ENCODE results near the gene CHCHD1.
"Not testable (repeated sequence)": the region's sequence is repeated elsewhere in the genome, so short reads cannot be mapped to it uniquely, and the experiment has no call there.

Gene CHCHD1

DNA sequence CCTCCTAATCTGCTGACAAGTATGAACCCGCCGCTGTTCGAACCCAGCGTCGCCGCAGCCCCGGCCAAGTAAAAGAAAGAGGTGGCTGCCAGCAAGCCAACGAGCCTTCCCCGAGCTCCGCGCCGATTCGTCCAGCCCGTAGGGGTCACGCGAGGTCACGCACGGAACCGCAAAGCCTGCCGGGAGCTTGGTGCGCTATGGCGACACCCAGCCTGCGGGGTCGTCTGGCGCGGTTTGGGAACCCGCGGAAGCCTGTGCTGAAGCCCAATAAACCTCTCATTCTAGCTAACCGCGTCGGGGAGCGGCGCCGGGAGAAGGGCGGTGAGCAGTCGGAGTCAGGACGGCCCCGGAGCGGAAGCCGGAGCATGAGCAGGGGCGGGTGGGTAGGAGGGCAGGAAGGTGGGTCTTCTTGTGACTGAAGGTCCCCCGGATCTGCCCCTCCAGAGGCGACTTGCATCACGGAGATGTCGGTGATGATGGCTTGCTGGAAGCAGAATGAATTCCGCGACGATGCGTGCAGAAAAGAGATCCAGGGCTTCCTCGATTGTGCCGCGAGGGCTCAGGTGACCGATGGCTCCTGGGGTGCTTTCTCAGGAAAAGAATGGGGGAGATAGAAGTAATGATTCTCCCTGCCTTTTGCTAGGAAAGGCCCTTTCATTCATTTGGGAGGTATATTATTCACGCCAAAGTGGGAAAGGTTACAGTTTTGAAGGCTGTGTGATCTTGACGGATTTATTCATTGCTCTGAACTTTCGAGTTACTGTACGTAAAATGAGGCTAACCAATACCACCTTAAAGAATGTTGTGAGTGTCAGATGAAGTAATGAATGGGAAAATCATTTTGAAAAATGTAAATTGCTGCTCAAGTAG, at the start of gene CHCHD1:
CHCHD1 (plus strand) TSS at position 170 of the 870 bp plus-strand sequence; CDS start at position 198, 28 bp downstream.
- DNase-seq: peak; percentile 42

DNA sequence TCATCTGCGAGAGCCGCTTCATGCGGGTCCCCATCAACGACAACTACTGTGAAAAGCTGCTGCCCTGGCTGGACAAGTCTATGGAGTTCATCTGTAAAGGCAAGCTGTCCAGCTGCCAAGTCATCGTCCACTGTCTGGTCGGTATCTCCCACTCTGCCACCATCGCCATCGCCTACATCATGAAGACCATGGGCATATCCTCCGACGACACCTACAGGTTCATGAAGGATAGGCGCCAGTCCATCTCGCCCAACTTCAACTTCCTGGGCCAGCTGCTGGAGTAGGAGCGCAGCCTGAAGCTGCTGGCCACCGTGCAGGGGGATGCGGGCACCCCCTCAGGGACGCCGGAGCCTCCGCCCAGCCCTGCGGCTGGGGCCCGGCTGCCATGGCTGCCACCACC, 49.4 kb upstream of the CHCHD1 start:
- no peak for DNase-seq

DNA sequence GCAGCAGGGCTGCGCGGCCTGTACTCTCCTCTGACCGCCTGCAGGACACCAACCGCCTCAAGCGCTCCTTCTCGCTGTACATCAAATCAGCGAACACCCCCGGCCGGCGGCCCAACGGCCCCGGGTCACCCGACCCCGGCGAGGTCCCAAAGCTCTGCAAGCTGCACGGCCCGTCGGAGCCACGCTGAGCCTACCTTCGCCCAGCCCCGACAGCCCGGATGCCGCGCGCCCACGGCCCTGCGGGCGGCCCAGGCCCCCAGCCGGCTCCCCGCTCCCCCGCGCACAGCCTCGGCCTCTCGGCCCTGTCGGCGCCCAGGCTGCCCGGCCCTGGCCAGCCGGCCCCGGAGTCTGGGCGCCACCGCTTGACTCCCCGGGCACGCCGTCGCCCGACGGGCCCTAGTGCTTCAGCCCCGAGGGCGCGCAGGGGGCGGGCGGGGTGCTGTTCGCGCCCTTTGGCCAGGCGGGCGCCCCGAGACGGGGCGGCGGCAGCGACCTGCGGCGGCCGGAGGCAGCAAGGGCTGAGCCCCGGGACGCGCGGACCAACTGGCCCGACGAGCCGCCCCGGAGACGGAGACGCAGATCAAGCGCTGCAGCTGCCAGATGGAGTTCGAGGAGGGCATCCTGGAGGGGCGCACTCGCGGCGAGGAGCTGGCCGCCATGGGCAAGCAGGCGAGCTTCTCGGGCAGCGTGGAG, 48.8 kb upstream of the CHCHD1 start:
- no peak for DNase-seq

DNA sequence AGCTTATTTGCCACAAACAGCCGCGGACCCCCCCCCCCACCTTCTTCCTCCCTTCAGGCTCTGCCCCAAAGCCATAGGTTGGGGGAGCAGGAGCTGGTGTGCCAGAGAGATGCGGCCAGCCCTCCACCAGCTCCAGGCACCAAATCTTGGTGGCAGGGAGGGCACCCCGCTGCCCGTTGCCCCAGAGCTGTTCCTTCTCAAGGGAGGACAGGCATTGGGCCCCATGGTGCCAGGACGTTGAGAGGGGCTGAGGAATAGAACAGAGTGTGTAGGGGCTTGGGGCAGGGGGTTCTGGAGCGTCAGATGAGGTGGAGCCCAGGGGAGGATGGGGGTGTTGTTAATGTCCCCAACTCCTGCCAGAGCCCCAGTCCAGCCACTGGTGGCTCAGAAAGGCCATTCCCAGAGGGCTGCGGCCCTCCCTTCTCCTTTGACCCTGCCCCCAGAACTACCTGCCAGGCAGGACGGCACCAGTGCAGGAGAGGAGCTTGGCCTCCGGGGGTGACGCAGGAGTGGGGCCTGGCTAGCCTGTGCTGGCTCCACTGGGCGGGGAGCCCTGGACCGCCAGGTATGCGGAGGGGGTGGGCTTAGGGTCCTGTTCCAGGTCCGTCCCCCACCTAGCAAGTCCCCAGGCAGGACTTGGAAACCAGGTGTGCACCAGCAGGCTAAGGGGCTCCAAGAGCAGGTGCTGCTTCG, 47.7 kb upstream of the CHCHD1 start:
- no peak for DNase-seq

DNA sequence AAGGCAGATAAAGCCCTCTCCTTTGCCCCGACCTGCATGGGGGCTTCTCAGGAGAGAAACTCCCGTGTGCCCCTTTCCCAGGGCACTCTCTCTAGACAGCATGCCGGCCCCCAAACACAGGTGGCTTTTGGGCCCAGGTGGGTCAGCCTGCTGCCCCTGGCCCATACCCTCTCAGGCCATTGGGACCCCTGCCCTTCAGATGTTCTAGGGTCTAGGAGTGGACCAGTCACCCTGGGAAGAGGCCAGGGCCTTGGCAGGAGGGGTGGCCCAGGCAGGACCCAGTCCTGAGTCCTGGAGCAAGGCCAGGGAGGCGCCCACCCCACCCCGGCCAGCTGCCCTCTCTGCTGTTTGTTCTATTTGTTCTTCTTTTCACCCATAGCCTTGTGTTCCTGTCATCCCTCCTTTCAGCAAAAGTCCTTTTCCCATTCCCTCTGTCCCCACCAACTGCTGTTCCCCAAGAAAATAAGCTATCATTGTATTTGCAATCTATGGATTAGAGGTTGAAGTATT, 47.0 kb upstream of the CHCHD1 start:
- DNase-seq: no peak

DNA sequence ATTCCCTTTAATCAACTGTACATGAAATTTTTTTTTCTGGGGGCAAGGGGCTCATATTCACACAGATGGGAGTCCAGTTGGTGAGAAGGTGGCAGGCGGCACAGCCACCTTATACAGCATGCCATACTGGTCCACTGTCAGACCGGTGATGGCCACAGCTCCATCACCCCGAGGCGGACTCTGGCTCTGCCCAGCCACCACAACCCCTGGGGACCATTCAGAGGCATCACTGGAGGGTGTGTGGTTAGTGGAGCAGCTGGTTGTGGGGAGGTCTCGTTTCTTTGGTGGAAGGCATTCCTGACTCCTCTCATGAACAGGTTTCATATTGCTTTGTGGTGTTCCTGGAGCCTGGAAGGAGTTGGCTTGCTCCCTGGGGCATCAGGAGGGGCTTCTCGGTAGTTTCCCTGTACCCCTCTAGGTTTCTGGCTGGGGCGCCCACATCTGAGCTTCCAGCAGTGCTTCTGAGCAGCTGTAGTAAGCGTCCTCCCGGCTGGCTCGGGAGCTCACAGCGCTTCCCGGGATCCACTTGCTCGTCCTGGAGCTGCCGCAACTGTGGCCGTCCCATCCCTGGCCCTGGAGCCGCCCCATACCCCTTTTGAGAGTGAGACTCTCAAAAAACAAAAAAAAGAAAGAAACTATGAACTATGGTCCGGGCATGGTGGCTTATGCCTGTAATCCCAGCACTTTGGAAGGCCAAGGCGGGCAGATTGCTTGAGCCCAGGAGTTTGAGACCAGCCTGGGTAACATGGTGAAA, 41.2 kb upstream of the CHCHD1 start:
- not testable (repeated sequence) for DNase-seq

DNA sequence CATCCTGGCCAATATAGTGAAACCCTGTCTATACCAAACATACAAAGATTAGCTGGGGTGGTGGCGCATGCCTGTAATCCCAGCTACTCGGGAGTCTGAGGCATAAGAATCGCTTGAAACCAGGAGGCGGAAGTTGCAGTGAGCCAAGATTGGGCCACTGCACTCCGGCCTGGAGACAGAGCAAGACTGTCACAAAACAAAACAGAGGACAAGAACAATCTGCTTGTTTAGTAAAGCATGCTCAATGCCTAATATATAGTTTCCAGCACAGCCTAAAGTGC, 39.5 kb upstream of the CHCHD1 start:
- no peak for DNase-seq

DNA sequence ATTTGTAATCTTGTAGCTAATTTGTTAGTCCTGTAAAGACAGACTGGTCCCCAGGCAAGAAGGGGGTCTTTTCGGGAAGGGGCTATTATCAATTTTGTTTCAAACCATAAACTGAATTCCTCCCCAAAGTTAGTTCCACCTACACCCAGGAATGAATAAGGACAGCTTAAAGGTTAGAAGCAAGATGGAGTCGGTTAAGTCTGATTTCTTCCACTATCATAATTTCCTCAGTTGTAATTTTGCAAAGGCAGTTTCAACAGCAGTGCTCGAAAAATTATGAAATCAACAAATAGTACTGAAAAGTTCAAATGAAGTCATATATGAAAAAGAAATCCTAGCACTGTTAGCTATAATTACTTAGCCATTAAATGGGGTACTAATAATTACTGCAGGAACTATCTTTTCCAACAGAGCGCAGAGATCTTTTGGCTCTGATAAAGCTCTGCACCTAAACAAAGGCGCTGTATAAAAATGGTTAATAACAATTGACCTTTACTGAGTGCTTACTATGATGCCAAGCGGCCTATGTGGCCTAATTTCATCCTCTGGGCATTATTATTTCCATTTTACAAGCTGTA, 38.4 kb upstream of the CHCHD1 start:
- DNase-seq: no peak

DNA sequence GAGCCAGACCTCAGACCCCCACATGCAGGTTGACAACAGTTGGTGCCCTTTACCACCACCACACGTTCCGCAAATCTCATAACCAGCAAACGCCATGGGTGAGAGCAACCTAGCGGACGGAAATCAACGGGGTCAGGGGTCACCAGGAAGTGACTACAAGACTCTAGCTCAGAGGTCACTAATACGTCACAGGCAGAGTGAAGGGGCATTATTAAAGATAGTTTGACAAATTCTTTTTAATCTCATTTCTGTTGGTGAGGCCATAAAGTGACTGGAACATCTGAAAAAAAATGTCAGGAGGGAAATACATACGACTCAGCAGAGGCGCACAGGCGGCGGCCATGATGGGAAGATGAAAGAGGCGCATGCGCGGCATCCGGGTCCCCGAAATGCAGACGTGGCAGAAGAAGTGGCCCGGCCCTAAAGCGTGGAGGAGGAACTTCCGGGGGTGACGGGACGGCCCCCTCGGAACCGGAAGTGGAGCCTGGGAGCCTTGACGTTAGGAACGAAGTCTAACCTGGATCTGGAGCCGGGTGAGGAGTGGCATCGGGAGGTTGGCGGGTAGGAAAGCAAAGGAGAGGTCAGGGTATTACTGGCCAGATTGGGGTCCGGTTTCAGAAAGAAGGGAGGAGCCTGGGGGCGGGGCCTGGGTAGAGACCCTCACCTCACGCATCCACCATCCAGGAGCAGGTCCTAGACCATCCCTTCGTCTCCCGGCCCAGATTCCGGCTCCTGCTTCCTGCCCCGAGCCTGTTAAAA, 37.8 kb upstream of the CHCHD1 start, which contains the start of gene SEC24C:
SEC24C (plus strand) TSS at position 468 of the 759 bp plus-strand sequence. CDS start 2,461 bp downstream, outside the sequence.
- DNase-seq: peak; percentile 96

DNA sequence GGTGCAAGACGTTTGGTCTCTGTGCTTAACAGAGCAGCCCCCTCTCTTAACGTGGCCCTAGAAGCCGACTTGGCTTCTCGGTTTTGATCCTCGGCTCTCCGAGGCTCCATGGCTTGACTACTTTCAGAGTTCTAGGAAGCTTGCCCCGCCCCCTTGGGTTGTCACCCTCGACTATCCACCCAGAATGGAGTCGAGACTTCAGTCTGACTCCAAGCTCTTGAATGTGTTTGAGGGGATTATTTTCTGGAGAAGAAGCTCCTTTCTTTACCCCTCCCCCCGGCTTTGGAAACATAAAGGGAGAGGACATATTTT, 37.2 kb upstream of the CHCHD1 start:
- DNase-seq: peak; percentile 42

DNA sequence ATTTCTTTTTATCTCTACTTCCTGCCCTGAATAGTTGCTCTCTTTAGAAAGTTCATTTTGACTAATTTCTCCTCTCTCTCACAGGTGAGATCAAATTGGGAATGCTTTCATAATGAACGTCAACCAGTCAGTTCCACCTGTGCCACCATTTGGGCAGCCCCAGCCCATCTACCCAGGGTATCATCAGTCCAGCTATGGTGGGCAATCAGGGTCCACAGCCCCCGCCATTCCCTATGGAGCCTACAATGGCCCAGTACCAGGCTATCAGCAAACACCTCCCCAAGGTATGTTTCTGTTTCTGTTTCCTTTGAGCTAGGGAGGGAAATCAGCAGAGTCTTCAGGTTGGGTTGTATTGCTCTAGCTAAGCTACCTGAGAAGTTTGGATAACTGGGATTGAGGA, 35.1 kb upstream of the CHCHD1 start:
- no peak for DNase-seq

DNA sequence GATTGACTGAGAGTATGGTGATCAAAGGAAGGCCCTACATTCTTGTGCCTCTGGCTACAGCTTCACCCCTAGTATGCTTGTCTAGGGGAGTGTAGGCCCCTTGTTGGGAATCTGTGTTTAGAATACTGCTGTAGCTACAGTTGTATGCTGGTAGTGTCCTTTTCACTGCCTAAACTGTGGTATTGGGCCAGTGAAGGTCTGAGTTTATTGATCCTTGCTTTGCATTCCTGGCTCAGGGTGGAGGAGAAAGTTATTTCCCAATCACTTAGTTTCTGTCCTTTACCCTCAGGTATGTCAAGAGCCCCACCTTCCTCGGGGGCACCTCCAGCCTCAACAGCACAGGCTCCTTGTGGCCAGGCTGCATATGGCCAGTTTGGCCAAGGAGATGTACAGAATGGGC, 31.0 kb upstream of the CHCHD1 start:
- no peak for DNase-seq

DNA sequence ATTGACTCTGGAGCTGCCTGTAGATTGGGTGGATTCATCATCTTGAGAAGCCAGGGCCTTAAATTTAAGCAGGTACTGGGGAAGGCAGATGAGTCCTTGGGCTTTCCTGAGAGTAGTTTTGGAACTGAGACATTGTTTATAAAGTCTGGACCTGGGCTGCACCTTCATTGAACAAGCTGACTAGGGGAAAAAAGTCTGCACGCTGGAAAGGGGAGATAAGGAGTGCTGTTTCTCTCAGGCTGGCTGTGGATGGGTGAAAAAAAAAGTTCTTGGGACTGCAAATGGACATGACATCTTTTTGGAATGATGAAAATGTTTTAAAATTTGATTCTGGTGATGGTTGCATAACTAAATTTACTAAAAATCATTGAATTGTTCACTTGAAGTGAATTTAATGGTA, 25.7 kb upstream of the CHCHD1 start:
- no peak for DNase-seq

DNA sequence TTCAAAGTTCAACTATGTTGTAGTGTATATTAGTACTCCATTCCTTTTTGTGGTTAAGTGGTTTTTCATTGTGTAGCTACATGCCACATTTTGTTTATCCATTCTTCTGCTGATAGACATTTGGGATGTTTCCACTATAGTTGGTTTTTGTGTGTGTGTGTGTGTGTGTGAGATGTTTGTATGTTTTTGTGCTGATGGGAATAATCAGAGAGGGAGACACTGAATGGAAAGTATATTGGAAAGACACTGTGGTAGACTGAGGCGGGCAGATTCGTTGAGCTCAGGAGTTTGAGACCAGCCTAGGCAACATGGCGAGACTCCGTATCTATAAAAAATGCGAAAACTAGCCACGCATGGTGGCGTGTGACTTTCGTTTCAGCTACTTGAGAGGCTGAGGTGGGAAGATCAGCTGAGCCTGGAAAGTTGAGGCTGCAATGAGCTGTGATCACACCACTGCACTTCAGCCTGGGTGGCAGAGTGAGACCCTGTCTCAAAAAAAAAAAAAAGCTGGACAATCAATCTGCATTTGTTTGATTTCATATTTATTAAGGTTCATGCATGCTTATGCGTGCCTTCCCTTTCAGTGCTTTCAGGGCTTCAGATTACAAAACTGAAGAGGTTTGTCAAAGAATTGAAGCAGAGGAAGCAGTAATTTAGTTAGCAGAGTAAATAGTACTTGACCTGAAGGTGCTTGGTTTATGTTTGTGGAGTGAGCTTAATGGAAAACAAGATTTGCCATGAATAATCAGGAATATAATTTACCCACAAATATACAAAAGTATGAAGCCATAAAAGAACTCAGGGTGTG, 22.9 kb upstream of the CHCHD1 start:
- no peak for DNase-seq

DNA sequence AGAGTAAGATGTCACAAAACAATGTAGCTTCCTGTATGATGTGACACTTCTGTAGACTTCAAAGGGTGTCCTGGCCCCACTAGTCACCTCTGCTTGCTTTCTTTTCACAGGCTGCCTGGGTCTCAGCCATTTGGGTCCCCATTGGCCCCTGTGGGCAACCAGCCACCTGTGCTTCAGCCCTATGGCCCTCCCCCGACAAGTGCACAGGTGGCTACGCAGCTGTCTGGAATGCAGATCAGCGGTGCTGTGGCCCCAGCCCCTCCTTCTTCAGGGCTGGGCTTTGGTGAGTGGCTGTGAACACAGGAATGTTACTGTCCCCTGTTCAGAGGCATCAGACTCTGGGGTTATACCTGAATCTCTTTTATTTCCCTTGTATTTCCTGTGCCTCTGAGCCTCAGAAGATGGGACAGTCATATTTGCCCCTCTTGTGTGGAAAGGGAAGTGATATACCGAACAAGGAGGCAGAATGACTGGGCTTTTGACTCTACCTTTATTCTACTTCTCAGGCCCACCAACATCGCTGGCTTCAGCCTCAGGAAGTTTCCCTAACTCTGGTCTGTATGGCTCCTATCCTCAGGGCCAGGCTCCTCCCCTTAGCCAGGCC, 22.2 kb upstream of the CHCHD1 start:
- no peak for DNase-seq

DNA sequence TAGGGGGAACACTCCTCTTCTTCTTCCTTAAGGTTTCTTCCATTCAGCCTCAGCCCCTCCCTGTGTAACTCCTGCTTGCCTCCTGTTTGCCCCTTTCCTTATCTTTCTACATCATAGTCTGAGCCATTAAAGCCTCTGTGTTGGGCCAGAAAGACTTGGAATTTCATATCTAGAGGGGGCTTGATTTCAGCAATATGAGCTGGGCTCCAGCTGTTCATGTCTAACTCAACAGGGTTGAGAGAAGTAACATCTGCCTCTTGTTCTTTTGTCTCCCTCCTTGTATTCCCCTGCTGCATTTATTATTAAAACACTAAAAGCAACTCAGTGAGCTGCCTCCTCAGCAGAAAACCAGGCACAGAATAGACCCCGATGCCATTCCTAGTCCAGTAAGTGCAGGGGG, 20.1 kb upstream of the CHCHD1 start:
- DNase-seq: no peak

DNA sequence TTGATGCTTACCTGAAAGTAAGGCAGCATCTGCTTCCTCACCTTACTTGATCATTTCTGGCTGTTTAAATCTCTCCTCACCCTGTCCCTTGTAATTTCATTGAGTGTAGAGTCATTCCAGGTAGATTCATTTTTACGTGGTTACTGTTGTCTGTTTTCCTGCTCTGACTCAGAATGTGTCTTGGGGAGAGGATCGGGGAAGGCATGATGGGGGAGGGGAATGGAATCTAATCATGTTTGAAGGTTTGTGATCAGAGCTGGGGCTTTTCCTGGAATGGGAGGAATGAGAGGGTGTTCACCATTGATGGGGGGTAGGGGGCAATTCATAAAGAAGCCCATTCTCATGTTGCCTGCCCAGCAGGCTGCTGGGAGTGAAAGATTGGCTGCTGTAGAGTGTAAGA, 18.9 kb upstream of the CHCHD1 start:
- peak; percentile 62 for DNase-seq

DNA sequence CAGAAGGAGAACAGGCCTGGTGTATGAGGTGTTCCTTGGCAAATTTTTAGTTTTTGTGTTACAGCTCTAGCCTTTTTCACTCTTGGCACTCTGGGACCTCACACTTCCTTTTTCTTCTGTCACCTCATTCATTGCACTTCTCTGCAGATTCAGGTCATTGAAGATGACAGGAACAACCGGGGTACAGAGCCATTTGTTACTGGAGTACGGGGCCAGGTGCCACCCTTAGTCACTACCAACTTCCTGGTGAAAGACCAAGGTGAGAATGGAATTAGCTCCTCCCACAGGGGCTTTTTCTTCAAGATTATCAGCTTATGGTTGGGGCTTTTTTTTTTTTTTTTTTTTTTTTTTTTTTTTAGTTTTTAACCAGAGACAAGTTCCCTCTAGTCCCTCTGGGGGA, 18.5 kb upstream of the CHCHD1 start:
- no peak for DNase-seq

DNA sequence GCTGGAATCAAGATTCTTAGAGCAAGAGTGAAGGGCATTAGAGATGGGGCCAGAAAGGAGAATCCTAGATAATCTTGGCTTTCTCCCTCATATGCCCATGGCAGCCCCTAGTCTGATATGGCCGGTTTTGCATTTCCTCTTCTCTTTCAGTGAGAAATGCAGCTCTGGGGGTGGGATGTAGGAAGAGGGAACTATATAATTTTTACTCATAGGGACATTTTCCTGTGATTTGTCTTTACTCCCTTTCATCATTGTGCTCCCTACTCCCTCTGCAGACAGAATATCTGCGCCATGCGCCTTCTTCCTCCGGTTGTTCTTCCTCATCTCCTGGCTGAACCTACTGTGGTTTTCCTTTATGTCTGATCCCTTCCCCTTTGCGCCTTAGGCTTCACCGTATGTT, 16.8 kb upstream of the CHCHD1 start:
- no peak for DNase-seq

DNA sequence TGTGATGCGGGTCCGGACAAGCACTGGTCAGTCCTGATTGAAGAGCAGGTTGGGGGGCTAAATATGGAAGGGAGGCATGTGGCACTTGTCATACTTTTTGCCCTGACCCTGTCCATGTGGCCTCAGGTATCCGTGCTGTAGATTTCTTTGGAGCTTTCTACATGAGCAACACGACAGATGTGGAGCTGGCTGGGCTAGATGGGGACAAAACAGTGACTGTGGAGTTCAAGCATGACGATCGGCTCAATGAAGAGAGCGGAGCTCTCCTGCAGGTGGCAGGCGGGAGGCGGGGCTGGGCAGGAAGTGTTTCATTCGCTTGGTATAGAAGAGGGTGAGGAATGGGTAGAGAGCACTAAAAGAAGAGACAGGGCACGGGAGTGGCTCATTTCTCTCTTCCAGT, 13.0 kb upstream of the CHCHD1 start:
- DNase-seq: no peak

DNA sequence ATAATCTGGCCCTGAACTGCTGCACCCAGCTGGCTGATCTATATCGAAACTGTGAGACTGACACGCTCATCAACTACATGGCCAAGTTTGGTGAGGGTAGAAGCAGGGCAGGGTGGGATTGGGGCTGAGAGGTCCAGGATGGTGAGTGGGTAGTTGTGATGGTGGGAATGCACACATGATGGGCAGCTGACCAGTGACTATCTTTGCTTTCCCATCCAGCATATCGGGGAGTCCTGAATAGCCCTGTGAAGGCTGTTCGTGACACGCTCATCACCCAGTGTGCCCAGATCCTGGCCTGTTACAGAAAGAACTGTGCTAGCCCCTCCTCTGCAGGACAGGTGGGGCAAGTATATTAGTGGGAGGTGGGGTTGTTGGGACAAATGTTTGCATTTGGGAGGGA, 12.5 kb upstream of the CHCHD1 start:
- no peak for DNase-seq
